HCT116 (cell line): ENCODE data around the gene ACACA. TPM values are rescaled to one million over a fixed set of nuclear protein-coding genes. Genes with fewer than 3 reads are reported as not detected.
A peak's percentile ranks its signal among the peaks of the same experiment; 100 is the strongest.

Experiments used
- ATAC-seq: fragments of 200-7000 bp; cut with Tn5 transposase; 2 replicates; pipeline ENCODE4 v1.9.1; 2020; ENCODE audit warnings: mild to moderate bottlenecking, moderate library complexity
- BruUV-seq: library from RNA; stranded (reverse); fragments of 400-500 nt; replicated peaks from 2 replicates; lab custom pipeline; 2021; lab: Mats Ljungman, UMichigan
- CTCF ChIA-PET: fragments of 300-600 bp; sonication (Branson Sonifier 250); formaldehyde crosslinking; loops from one replicate; lab custom pipeline; 2021; ENCODE audit warnings: antibody characterized with exemption; lab: Charles Lee
- POLR2A ChIA-PET: fragments of 300-600, 350-600 bp; sonication (Branson Sonifier 250); formaldehyde crosslinking; loops from one replicate; lab custom pipeline; 2021; ENCODE audit warnings: antibody characterized with exemption; lab: Charles Lee
- RAD21 ChIA-PET, 2 experiments: fragments of 300-600 bp; sonication (Branson Sonifier 250); formaldehyde crosslinking; loops; one replicate each; lab custom pipeline; 2023; ENCODE audit warnings: low total read pairs in 2 of 2; ENCODE audit not compliant: uncharacterized antibody in 2 of 2, unreplicated experiment in 2 of 2, low non-redundant PET in 1 of 2; lab: Charles Lee
- DNase-seq: peaks from one replicate; pipeline ENCODE4 v3.0.0-alpha.2; 2010; ENCODE audit warnings: low read depth, low spot score
- H2AFZ ChIP-seq: fragments of 200-600 bp; shearing (Covaris generic), sonication (generic); 2 replicates; pipeline ENCODE4 v1.6.1; 2017; ENCODE audit warnings: low read depth, mixed run types, mixed read lengths, antibody characterized with exemption, low read length; ENCODE audit not compliant: poor library complexity, severe bottlenecking
- H3K27ac ChIP-seq: 2 replicates; pipeline ENCODE4 v1.5.1; 2012; ENCODE audit warnings: low read depth, low read length
- H3K27me3 ChIP-seq: fragments of 200-600 bp; sonication (generic); 2 replicates; pipeline ENCODE4 v1.6.1; 2016; ENCODE audit warnings: mixed run types, low read length, mixed read lengths; ENCODE audit not compliant: insufficient read depth
- H3K36me3 ChIP-seq, 2 experiments: fragments of 200-500 bp in 1 of 2; fragments of 200-600 bp in 1 of 2; sonication (Bioruptor generic) in 1 of 2; sonication (generic) in 1 of 2; 2 replicates each; pipeline versions ENCODE4 v1.5.1 to v1.6.1; 2014 to 2016; ENCODE audit warnings: low read length in 2 of 2, inconsistent platforms in 1 of 2, mixed read lengths in 1 of 2, mixed run types in 1 of 2; ENCODE audit not compliant: insufficient read depth in 2 of 2, control insufficient read depth in 1 of 2
- H3K4me1 ChIP-seq, 2 experiments: fragments of 200-600 bp in 1 of 2; sonication (generic) in 1 of 2; 2 replicates each; pipeline versions ENCODE4 v1.5.1 to v1.6.1; 2012 to 2017; ENCODE audit warnings: low read length in 2 of 2, inconsistent platforms in 1 of 2, mild to moderate bottlenecking in 1 of 2, mixed read lengths in 1 of 2, mixed run types in 1 of 2, moderate library complexity in 1 of 2; ENCODE audit not compliant: insufficient read depth in 2 of 2, control insufficient read depth in 1 of 2
- H3K4me2 ChIP-seq: fragments of 200-600 bp; sonication (generic); 2 replicates; pipeline ENCODE4 v1.6.1; 2017; ENCODE audit warnings: mixed run types, low read length, mixed read lengths
- H3K4me3 ChIP-seq, 2 experiments: fragments of 200-600 bp in 1 of 2; sonication (generic) in 1 of 2; replicated peaks in 1 of 2; 2 replicates each; pipeline ENCODE4 v1.5.1; 2011 to 2016; ENCODE audit warnings: low read length in 2 of 2, control low read depth in 1 of 2, low read depth in 1 of 2, mild to moderate bottlenecking in 1 of 2, mixed read lengths in 1 of 2, mixed run types in 1 of 2
- H3K79me2 ChIP-seq: fragments of 200-600 bp; sonication (generic); 2 replicates; pipeline ENCODE4 v1.6.1; 2017; ENCODE audit warnings: mild to moderate bottlenecking, mixed run types, low read length, moderate library complexity, mixed read lengths; ENCODE audit not compliant: insufficient read depth
- H3K9ac ChIP-seq: fragments of 200-600 bp; sonication (generic); 2 replicates; pipeline ENCODE4 v1.6.1; 2016; ENCODE audit warnings: low read length, mixed read lengths
- H3K9me2 ChIP-seq: fragments of 200-600 bp; sonication (generic), shearing (Covaris generic); 2 replicates; pipeline ENCODE4 v1.6.1; 2017; ENCODE audit warnings: mixed run types, mild to moderate bottlenecking, moderate library complexity; ENCODE audit not compliant: insufficient read depth
- H3K9me3 ChIP-seq, 2 experiments: fragments of 200-500 bp in 1 of 2; fragments of 200-600 bp in 1 of 2; sonication (Bioruptor generic) in 1 of 2; sonication (generic) in 1 of 2; 2 replicates each; pipeline ENCODE4 v1.6.1; 2014 to 2017; ENCODE audit warnings: low read length in 2 of 2, mixed read lengths in 2 of 2, inconsistent platforms in 1 of 2, low read depth in 1 of 2, mild to moderate bottlenecking in 1 of 2, mixed run types in 1 of 2, moderate library complexity in 1 of 2; ENCODE audit not compliant: control insufficient read depth in 1 of 2, insufficient read depth in 1 of 2
- H4K20me1 ChIP-seq: fragments of 200-600 bp; sonication (generic), shearing (Covaris generic); 2 replicates; pipeline ENCODE4 v1.6.1; 2017; ENCODE audit warnings: mixed run types, mild to moderate bottlenecking, moderate library complexity; ENCODE audit not compliant: insufficient read depth
- ATF3 ChIP-seq: IDR thresholded peaks from 2 replicates; pipeline ENCODE4 v1.6.1; 2012
- CBX3 ChIP-seq: IDR thresholded peaks from 2 replicates; pipeline ENCODE4 v1.6.1; 2012; ENCODE audit warnings: low read depth
- CEBPB ChIP-seq: IDR thresholded peaks from 2 replicates; pipeline ENCODE4 v1.6.1; 2012; ENCODE audit warnings: low read depth
- EGR1 ChIP-seq: IDR thresholded peaks from 2 replicates; pipeline ENCODE4 v1.6.1; 2012; ENCODE audit warnings: low read depth
- ELF1 ChIP-seq: IDR thresholded peaks from 2 replicates; pipeline ENCODE4 v1.6.1; 2012; ENCODE audit warnings: low read depth, borderline replicate concordance
- FOSL1 ChIP-seq: IDR thresholded peaks from 2 replicates; pipeline ENCODE4 v1.6.1; 2012; ENCODE audit warnings: low read depth
- MAX ChIP-seq: IDR thresholded peaks from 2 replicates; pipeline ENCODE4 v1.6.1; 2012
- POLR2A ChIP-seq: IDR thresholded peaks from 2 replicates; pipeline ENCODE4 v1.7.0; 2011; ENCODE audit warnings: borderline replicate concordance; ENCODE audit not compliant: insufficient read depth, insufficient read length; ENCODE audit errors: extremely low read depth
- POLR2AphosphoS5 ChIP-seq: IDR thresholded peaks from 2 replicates; pipeline ENCODE4 v1.6.1; 2011; ENCODE audit warnings: mild to moderate bottlenecking, low read depth, low read length, moderate library complexity
- RAD21 ChIP-seq: IDR thresholded peaks from 2 replicates; pipeline ENCODE4 v1.6.1; 2012; ENCODE audit warnings: low read depth, mild to moderate bottlenecking
- REST ChIP-seq: IDR thresholded peaks from 2 replicates; pipeline ENCODE4 v1.6.1; 2012; ENCODE audit warnings: low read depth
- SIN3A ChIP-seq: IDR thresholded peaks from 2 replicates; pipeline ENCODE4 v1.6.1; 2012; ENCODE audit warnings: low read depth
- SP1 ChIP-seq: IDR thresholded peaks from 2 replicates; pipeline ENCODE4 v1.6.1; 2012; ENCODE audit warnings: low read depth
- TCF7L2 ChIP-seq: IDR thresholded peaks from 2 replicates; pipeline ENCODE4 v1.7.0; 2011; ENCODE audit warnings: borderline replicate concordance, inconsistent platforms; ENCODE audit not compliant: insufficient read depth, insufficient read length; ENCODE audit errors: extremely low read depth
- YY1 ChIP-seq: IDR thresholded peaks from 2 replicates; pipeline ENCODE4 v1.6.1; 2011; ENCODE audit warnings: low read length, low read depth, moderate library complexity, mild to moderate bottlenecking; ENCODE audit not compliant: insufficient replicate concordance; ENCODE audit errors: extremely low read depth
- ZFX ChIP-seq: fragments of 450-650 bp; IDR thresholded peaks from 2 replicates; pipeline ENCODE4 v1.6.1; 2017
- ZNF274 ChIP-seq: fragments of 200-500 bp; sonication (Bioruptor generic); IDR thresholded peaks from 2 replicates; pipeline ENCODE4 v1.6.1; 2014; ENCODE audit warnings: mild to moderate bottlenecking, low read depth, low read length, inconsistent platforms
- intact Hi-C: fragments of 100-400 bp; cut with micrococcal nuclease; formaldehyde crosslinking; loops from 2 replicates; pipeline ENCODE4 v1.10.0; 2022
- total RNA-seq: library from RNA; stranded (reverse); gene quantifications from one replicate; pipeline ENCODE4 v1.2.1, GENCODE V29; 2021; ENCODE audit not compliant: unreplicated experiment

Gene ACACA
- total RNA-seq, 1 experiment from 2014 or later: 161 TPM

GRCh38 chr17:37187262-37187661 lies 219.4 kb downstream of the ACACA start:
- Histone ChIP-seq H3K79me2 (no peaks in the 10 kb centered on the region), H3K27ac (no peak overlapping the region), H3K4me3 (no peak overlapping the region), H3K9me2 (no peaks in the 10 kb centered on the region), H3K4me2 (no peak overlapping the region), H4K20me1 (no peaks in the 10 kb centered on the region), H3K9ac (no peak overlapping the region), H3K36me3 (peaks cover 12 to 40% of the 10 kb centered on the region in 2 experiments), H3K9me3 (no peaks in the 10 kb centered on the region), H3K27me3 (no peaks in the 10 kb centered on the region), H2AFZ (no peak overlapping the region), H3K4me1 (peaks cover 10 to 11% of the 10 kb centered on the region in 2 experiments)
- CTCF ChIA-PET: no interaction called here
- BruUV-seq: no TSS peak
- POLR2A ChIA-PET: no interaction called here
- TF ChIP-seq FOSL1 (no peak), TCF7L2 (no peak), ZNF274 (no peak), ZFX (no peak), MAX (no peak), RAD21 (no peak), POLR2AphosphoS5 (no peak), ATF3 (no peak)
- DNase-seq (no peak), ATAC-seq (no peak)
- intact Hi-C loops: no loop called here
- RAD21 ChIA-PET: no interaction called here

GRCh38 chr17:37182786-37183465 lies 223.7 kb downstream of the ACACA start:
- H4K20me1 ChIP-seq: no peaks in the 10 kb centered on the region
- H3K9me3 ChIP-seq: no peaks in the 10 kb centered on the region
- H3K4me2 ChIP-seq: peak overlapping the region; percentile 30
- no TSS peak for BruUV-seq
- POLR2A ChIA-PET: no interaction called here
- RAD21 ChIA-PET: no interaction called here
- peaks cover 10 to 25% of the 10 kb centered on the region in 2 experiments for H3K4me1 ChIP-seq
- TF ChIP-seq ELF1 (no peak), YY1 (no peak), POLR2A (no peak), CEBPB (no peak), ZNF274 (no peak), REST (no peak), TCF7L2 (no peak), ZFX (no peak), FOSL1 (no peak), CBX3 (no peak), SP1 (no peak), ATF3 (no peak), SIN3A (no peak), EGR1 (no peak)
- no peak overlapping the region for H3K4me3 ChIP-seq
- no peaks in the 10 kb centered on the region for H3K27me3 ChIP-seq
- H3K9ac ChIP-seq: no peak overlapping the region
- no peaks in the 10 kb centered on the region for H3K79me2 ChIP-seq
- CTCF ChIA-PET: no interaction called here
- peak; percentile 46; the same call in 1 of the 2 replicates for ATAC-seq
- intact Hi-C loops: no loop called here
- no peak overlapping the region for H2AFZ ChIP-seq
- H3K27ac ChIP-seq: peak overlapping the region; percentile 5; the same call in 1 of the 2 replicates
- H3K36me3 ChIP-seq: peaks cover 22 to 23% of the 10 kb centered on the region in 2 experiments
- no peak for DNase-seq
- H3K9me2 ChIP-seq: no peaks in the 10 kb centered on the region
